GM18873 (cell line): ENCODE results near the gene APOM.

Experiments used
- ATAC-seq: cut with Tn5 transposase; IDR thresholded peaks from one replicate; pipeline ENCODE4 v1.9.1; 2021; ENCODE audit warnings: mild to moderate bottlenecking, moderate library complexity, moderate number of reproducible peaks; ENCODE audit not compliant: unreplicated experiment, low FRiP score

APOM gene

GRCh38 chr6:31630177-31630934 lies 25.3 kb upstream of the APOM start:
- no peak for ATAC-seq

GRCh38 chr6:31631209-31631608 lies 24.5 kb upstream of the APOM start:
- ATAC-seq, result no peak

DNA sequence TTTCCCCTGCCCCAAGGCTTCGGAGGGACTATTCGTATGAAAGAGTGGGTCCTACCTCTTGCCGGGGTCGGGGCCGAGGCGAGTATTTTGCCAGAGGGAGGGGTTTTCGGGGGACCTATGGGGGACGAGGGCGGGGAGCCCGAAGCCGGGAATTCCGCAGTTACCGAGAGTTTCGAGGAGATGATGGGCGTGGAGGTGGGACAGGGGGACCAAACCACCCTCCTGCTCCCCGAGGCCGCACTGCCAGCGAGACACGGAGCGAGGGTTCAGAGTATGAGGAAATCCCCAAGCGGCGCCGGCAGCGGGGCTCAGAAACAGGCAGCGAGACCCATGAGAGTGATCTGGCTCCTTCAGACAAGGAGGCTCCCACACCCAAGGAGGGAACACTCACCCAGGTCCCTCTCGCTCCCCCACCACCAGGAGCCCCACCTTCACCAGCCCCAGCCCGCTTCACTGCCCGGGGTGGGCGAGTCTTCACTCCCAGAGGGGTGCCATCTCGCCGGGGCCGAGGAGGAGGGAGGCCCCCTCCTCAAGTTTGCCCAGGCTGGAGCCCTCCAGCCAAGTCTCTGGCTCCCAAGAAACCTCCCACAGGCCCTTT lies 23.9 kb upstream of the APOM start:
- ATAC-seq, result no peak

- ATAC-seq, result no peak
Observed at GRCh38 chr6:31632279-31632946, 23.3 kb upstream of the APOM start.

GRCh38 chr6:31633447-31633846 lies 22.2 kb upstream of the APOM start:
- no peak for ATAC-seq

- ATAC-seq, result no peak
Observed at GRCh38 chr6:31634131-31634530, 21.6 kb upstream of the APOM start.

DNA sequence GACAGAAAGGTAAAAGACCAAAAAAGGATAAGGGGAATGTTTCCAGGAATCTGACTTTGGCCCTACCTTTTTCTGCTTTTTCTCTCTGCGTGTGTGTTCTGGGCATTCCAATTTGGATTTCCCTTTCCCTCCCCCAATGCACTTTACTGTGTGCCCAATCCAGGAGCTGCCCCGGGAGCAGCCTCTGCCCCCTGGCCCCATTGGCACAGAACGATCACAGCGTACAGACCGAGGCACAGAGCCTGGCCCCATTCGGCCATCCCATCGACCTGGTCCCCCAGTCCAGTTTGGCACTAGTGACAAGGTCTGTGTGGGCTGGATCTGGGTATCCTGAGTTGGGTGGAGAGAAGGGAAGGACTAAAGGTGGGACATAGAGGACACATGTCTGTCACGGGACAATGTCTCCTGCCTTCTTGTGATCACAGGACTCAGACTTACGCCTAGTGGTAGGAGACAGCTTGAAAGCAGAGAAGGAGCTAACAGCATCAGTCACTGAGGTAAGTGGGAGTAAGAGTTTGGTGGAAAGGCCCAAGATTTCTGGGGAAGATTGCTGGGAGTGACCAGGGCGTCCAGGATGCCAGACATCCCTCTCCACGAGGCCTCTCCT lies 20.6 kb upstream of the APOM start:
- no peak for ATAC-seq

DNA sequence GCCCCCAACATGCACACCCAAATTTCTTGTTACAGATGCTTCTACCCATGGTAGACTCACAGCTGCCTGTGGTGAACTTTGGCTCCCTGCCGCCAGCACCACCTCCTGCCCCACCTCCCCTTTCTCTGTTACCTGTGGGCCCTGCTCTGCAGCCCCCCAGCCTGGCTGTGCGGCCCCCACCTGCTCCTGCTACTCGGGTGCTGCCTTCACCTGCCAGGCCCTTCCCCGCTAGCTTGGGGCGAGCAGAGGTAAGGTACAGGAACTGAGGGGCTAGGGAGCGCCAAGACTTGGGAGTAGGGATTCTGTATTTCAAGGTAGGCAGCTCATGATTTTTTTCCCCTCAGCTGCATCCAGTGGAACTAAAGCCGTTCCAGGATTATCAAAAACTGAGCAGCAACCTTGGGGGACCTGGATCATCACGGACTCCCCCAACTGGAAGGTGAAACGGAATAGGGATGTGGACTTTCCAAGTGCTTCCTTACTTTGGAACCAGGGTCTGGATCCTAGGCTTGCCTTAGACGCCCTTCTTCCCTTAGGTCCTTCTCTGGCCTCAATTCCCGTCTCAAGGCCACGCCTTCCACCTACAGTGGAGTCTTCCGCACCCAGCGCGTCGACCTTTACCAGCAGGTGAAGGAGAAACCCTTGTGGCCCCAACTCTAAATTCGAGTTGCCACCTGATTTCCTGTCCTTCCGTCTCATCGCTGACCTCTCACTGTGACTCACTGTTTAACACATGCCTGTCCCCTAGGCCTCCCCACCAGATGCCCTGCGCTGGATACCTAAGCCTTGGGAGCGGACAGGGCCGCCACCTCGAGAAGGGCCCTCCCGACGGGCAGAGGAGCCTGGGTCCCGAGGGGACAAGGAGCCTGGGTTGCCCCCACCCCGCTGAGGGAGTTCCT lies 18.7 kb upstream of the APOM start:
- ATAC-seq, result no peak

DNA sequence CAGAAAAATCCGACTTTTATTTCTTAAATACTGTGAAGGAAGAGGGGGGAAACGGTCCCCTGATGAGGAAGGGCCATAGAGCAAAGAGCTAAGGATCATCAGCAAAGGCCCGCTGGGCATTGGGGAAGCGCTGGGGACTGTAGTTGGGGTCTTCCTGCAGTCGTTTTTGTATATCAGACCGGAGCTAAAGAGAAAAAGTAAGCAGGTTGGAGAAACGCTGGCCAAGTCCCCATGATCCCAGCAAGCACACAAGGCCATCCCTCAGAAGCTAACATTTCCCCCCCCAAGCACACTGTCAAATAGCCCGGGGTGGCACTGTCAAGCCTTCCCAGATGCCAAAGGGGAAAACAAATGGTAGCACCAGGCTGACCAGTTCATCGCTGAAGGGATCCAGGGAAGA lies 16.7 kb upstream of the APOM start:
- no peak for ATAC-seq

DNA sequence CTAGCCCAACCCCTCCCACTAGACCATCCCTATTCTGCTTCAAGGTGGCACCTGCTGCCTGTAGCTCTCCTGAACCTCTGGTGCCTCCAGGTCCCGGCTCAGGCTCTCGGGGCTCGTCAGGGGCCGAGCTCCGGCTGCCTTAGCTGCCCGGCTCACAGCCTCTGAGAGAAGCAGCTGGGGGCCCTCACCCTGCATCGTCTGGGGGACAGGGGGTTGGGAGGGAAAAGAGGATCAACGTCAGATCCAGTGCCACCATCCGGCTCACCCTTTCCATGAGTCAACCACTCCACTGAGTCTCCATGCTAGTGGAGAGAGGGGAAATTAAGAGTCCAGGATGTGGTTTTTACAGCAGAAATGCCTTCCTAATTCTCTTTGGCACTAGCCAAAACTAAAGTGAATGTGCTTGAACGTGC lies 16.2 kb upstream of the APOM start:
- no peak for ATAC-seq

GRCh38 chr6:31640612-31641011 lies 15.1 kb upstream of the APOM start:
- ATAC-seq, result no peak

DNA sequence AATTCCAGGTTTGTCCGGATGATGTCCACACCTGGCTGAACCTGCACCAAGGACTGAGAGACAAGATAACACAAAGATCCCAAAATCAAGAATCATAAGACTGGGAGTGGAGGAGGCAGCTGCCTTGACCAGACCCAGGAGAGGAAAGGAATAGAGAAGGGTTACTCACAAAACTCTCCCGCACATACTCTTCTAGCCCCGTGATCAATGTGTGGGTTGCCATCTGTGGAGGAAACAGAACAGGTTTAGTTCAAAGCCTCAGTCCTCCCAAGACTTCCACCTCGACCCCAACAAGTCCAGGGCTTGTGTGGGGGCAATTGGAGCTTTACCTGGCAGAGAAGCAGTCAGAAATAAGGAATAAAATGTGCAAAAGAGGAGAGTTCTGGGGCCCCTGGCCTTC lies 14.3 kb upstream of the APOM start:
- no peak for ATAC-seq

DNA sequence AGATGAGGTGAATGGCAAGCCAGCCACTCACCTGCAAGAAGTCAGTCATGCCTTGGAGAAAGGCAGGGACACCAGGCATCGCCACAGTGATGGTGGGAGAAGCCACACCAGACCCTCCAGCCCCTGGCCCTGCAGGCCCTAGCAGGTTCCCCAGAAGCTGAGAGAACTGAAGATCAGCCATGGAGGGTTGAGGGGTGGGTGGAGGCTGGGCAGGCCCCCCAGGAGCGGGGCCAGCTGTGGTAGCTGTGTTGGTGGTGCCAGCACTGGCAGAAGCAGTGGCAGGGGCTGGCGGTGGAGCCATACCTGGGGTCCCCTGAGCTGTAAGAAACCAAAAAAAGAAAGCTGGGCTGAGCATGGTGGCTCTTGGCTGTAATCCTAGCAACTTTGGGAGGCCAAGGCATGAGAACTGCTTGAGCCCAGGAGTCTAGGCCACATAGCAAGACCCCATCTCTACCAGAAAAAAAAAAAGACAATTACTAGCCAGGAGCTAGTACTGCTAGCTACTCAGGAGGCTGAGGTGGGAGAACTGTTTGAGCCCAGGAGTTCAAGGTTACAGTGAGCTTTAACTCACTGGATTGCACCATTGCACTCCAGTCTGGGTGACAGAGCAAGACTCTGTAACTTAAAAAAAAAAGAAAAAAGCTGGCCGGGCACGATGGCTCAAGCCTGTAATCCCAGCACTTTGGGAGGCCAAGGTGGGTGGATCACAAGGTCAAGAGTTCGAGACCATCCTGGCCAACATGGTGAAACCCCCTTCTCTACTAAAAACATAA lies 12.7 kb upstream of the APOM start:
- ATAC-seq, result no peak

DNA sequence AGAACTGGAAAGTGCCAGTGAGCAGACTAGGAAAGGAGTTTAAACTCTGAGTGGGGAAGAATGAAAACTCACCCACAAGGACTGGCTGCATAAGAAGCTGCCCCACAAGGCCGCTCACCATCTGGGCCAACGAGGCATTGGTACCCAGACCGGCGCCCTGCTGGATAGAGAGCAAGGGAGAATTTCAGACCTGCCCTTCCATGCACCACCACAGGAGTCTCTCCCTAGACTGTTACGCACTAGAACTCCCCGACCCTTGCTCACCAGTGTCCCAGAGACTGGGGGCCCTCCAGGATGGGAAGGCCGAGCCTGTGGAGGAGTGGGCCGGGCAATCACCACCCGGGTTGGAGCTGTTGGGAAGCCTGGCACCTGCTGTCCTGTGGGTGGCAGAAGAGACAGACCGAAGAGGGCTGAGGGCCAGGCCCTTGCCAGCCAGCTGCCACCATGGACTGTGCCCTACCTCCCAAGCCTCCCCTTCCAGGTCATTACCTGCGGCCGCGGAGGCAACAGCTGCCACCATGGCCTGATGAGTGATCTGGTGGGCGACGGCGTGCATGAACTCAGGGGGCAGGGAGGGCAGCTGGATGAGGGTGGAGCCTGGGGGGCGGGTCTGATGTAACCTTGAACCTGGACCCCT lies 11.8 kb upstream of the APOM start:
- no peak for ATAC-seq

DNA sequence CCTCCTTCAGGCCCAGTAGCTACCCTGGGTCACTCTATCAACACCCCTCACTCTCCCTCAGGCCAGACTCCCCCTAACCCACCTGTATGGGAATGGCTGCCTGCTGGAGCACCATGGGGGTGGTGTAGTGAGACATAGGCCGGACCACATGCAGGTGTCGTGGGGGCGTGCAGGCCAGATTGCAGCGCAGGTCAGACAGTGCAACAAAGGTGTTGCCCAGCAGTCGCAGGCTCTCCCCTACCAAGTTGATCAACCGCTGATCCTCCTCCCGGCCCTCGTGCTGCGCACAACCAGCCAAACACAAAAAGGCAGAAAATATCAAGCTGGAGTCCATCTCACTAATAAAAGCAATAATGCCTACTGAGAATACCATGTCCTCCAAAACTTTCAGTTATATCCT lies 10.4 kb upstream of the APOM start:
- no peak for ATAC-seq

- peak; percentile 19 for ATAC-seq
Observed at GRCh38 chr6:31651602-31652191, 4.0 kb upstream of the APOM start.

DNA sequence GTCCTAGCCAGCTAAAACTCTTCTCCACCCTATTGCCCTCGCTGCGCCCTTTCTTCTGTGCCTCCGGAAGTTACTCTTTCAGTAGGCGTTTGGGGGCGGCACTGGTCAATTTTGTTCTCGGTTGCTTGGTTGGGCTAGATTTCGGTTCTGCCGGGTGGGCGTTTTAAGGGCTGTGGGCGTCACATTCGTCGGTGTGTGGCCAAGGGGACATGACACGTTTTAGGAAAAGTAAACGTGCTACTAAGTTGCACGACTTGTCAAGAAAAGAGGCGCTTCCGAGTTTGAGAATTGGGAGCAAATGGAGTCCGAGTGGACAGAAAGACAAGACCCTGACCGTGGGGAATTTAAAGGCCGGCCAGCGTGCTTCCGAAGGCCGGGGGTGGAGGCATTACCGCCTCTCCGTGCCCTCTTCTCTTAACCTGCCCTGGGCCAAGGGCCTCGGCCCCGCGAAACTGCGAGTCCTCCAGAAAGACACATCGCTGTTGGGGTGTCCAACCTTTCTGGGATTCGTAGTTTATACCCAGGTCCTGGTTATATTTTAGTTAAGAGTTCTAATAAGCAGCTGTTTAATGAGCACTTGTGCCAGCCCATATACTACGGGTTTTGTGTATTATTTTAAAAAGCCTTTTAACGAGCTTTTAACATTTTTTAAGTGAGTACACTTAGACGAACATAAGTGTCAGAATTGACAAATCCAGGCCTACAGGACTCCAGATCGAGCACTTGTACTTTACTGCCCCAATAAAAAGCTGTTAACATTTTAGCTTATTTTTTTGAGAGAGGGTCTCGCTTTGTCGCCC lies 2.6 kb upstream of the APOM start:
- peak; percentile 48 for ATAC-seq
